SU-DHL-6 (cell line): Measurements from ENCODE around the gene GBA2.

ENCODE experiments used
- EZH2phosphoT487 ChIP-seq: fragments of 200-600 bp; sonication (generic), shearing (Covaris generic); conservative IDR thresholded peaks from 2 replicates; pipeline ENCODE4 v1.6.1; 2018; ENCODE audit warnings: mild to moderate bottlenecking, antibody characterized with exemption, low read length, moderate library complexity, mixed read lengths
- TF ChIP-seq, protein P1 (sequence below): fragments of 200-600 bp; sonication (generic); IDR thresholded peaks from one replicate; pipeline ENCODE4 v1.5.1; 2017; ENCODE audit warnings: antibody characterized with exemption, mild to moderate bottlenecking, low read length, moderate library complexity; ENCODE audit not compliant: insufficient read depth, poor library complexity, severe bottlenecking

DNA sequence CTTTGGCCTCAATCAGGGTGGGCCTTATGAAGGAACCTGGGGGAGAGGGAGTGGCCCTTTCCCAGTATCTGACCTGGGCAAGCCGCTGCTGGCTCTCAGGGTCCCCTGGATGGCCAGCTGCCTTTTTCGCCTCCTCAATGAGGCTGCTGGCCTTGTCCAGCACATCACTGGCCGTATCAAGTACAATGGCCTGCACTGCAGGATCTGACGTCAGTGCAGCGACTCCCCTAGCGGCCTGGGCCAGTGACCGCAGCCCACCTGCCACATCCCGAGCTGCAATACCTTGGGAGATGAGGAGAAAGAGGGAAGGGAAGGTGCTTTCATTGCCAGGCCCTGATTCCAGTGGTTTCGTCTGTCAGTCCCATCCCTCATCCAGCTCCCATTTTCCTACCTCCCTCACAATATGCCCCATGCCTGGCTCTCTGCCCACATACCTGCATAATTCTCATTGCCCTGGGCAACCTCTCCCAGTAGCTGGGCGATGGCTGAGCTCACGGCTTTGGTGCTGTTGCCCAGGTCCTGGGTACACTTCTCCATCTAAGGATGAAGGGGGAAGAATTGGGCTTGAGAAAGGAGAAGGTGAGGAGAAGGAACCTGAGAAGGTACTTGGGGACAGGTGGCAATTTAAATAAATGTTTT lies 36.1 kb downstream of the GBA2 start:
- TF ChIP-seq, protein P1, sequence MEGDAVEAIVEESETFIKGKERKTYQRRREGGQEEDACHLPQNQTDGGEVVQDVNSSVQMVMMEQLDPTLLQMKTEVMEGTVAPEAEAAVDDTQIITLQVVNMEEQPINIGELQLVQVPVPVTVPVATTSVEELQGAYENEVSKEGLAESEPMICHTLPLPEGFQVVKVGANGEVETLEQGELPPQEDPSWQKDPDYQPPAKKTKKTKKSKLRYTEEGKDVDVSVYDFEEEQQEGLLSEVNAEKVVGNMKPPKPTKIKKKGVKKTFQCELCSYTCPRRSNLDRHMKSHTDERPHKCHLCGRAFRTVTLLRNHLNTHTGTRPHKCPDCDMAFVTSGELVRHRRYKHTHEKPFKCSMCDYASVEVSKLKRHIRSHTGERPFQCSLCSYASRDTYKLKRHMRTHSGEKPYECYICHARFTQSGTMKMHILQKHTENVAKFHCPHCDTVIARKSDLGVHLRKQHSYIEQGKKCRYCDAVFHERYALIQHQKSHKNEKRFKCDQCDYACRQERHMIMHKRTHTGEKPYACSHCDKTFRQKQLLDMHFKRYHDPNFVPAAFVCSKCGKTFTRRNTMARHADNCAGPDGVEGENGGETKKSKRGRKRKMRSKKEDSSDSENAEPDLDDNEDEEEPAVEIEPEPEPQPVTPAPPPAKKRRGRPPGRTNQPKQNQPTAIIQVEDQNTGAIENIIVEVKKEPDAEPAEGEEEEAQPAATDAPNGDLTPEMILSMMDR: no peak
- TF ChIP-seq EZH2phosphoT487: no peak
